ENCODE measurements around the gene PDP2.
A peak's percentile ranks its signal among the peaks of the same experiment; 100 is the strongest.
"Not testable (repeated sequence)": the region's sequence is repeated elsewhere in the genome, so short reads cannot be mapped to it uniquely, and the experiment has no call there.

Gene PDP2

GRCh38 chr16:66921729-66922450 is 41.6 kb downstream of the PDP2 start:
- no peak for DNase-seq

GRCh38 chr16:66923247-66923731 is 43.0 kb downstream of the PDP2 start:
- DNase-seq, result peak; percentile 77

- DNase-seq, result no peak
These were observed 43.6 kb downstream of the PDP2 start for GRCh38 chr16:66923866-66924265.

- DNase-seq, result no peak
These were observed 44.4 kb downstream of the PDP2 start for GRCh38 chr16:66924527-66925321.

GRCh38 chr16:66925322-66925840 is 45.1 kb downstream of the PDP2 start, which contains the start of gene RRAD:
Gene RRAD (minus strand): TSS chr16:66925535. CDS start chr16:66925179, 356 bp downstream.
- no peak for DNase-seq

GRCh38 chr16:66926171-66926947 is 46.0 kb downstream of the PDP2 start:
- no peak for DNase-seq

- DNase-seq, result no peak
These were observed 46.7 kb downstream of the PDP2 start for GRCh38 chr16:66926961-66927436.

- no peak for DNase-seq
These were observed 47.8 kb downstream of the PDP2 start for GRCh38 chr16:66927918-66928649.

- peak; percentile 35 for DNase-seq
These were observed 48.5 kb downstream of the PDP2 start for GRCh38 chr16:66928702-66929388.

- DNase-seq, result no peak
These were observed 49.9 kb downstream of the PDP2 start for GRCh38 chr16:66930189-66930588.

- DNase-seq, result no peak
These were observed 51.4 kb downstream of the PDP2 start for GRCh38 chr16:66931665-66932064.

GRCh38 chr16:66932076-66932475 is 51.8 kb downstream of the PDP2 start:
- no peak for DNase-seq

- no peak for DNase-seq
These were observed 53.4 kb downstream of the PDP2 start for GRCh38 chr16:66933776-66934137.

- DNase-seq, result peak; percentile 37
These were observed 54.0 kb downstream of the PDP2 start, which contains the start of gene CIAO2B for GRCh38 chr16:66934138-66934838. Gene CIAO2B (minus strand): TSS chr16:66934402. CDS start chr16:66934364, 38 bp downstream.

GRCh38 chr16:66934839-66935313 is 54.6 kb downstream of the PDP2 start:
- not testable (repeated sequence) for DNase-seq

- DNase-seq, result no peak
These were observed 55.1 kb downstream of the PDP2 start, which contains the start of gene CES2 for GRCh38 chr16:66935314-66936011. Gene CES2 (plus strand): TSS chr16:66935516. CDS start chr16:66935636, 120 bp downstream.

- DNase-seq, result no peak
These were observed 56.1 kb downstream of the PDP2 start for GRCh38 chr16:66936462-66936861.

- no peak for DNase-seq
These were observed 56.7 kb downstream of the PDP2 start for GRCh38 chr16:66936889-66937554.

- no peak for DNase-seq
These were observed 57.5 kb downstream of the PDP2 start for GRCh38 chr16:66937725-66938337.
